Endothelial cell of umbilical vein (primary cell): ENCODE data around the gene ST8SIA1.

Experiments used
- EZH2 ChIP-seq: IDR thresholded peaks from 2 replicates; pipeline ENCODE4 v1.6.1; 2012; ENCODE audit warnings: borderline replicate concordance, low read depth, mild to moderate bottlenecking, moderate library complexity, low read length, inconsistent platforms; ENCODE audit not compliant: severe bottlenecking
- GATA2 ChIP-seq: IDR thresholded peaks from 2 replicates; pipeline ENCODE4 v1.7.0; 2011; ENCODE audit warnings: low read depth, mild to moderate bottlenecking, moderate library complexity, mixed read lengths, low read length; ENCODE audit not compliant: insufficient read length, insufficient read depth
- JUN ChIP-seq: IDR thresholded peaks from 2 replicates; pipeline ENCODE4 v1.6.1; 2011; ENCODE audit warnings: borderline replicate concordance, low read depth; ENCODE audit not compliant: insufficient read length, insufficient read depth
- POLR2A ChIP-seq: IDR thresholded peaks from 2 replicates; pipeline ENCODE4 v1.6.1; 2012; ENCODE audit warnings: low read depth, mild to moderate bottlenecking, control low read depth, low read length
- POLR2AphosphoS5 ChIP-seq: IDR thresholded peaks from 2 replicates; pipeline ENCODE4 v1.6.1; 2012; ENCODE audit warnings: low read depth, mild to moderate bottlenecking, control low read depth, low read length, moderate library complexity; ENCODE audit not compliant: insufficient read depth
- TF ChIP-seq, protein P1 (sequence below), 2 donors: IDR thresholded peaks; 1 replicate in 1 of 2; 2 replicates in 1 of 2; pipeline ENCODE4 v1.5.1; 2011; ENCODE audit warnings: low read length in 2 of 2, mild to moderate bottlenecking in 2 of 2, moderate library complexity in 2 of 2, control low read depth in 1 of 2, inconsistent platforms in 1 of 2, low read depth in 1 of 2; ENCODE audit not compliant: insufficient read depth in 1 of 2; ENCODE audit errors: extremely low read depth in 1 of 2
- TF ChIP-seq, protein P2 (sequence below): IDR thresholded peaks from 2 replicates; pipeline ENCODE4 v1.6.1; 2011; ENCODE audit not compliant: insufficient read depth, insufficient read length

DNA sequence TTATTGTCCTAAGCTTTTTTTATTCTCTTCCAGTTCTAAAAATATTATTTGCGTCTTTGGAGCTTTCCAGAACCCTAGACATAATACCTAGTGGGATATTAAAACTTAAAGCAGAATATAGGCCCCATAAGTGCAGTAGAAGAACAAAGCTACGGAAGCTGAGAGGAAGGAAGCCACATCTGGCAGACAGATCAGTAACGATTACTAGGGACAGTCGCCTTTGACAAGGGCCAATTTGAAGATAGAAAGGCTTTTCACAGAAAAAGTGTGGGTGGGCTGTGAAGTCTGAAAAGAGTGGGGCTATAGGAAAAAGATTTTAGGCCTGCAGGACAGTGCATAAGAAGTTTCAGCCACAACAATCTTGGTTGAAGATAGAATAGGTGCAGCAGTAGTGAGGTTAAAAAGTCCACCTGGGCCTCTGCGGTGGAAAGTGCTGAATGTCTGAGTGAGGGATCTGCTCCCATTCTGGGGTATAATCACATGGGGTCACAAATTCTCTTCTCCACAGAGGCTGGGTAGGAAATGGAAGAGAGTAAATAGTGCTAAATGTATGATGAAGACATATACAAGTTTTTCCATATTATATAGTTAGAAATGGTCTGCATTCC is 174.0 kb downstream of the ST8SIA1 start:
- TF ChIP-seq, protein P1, sequence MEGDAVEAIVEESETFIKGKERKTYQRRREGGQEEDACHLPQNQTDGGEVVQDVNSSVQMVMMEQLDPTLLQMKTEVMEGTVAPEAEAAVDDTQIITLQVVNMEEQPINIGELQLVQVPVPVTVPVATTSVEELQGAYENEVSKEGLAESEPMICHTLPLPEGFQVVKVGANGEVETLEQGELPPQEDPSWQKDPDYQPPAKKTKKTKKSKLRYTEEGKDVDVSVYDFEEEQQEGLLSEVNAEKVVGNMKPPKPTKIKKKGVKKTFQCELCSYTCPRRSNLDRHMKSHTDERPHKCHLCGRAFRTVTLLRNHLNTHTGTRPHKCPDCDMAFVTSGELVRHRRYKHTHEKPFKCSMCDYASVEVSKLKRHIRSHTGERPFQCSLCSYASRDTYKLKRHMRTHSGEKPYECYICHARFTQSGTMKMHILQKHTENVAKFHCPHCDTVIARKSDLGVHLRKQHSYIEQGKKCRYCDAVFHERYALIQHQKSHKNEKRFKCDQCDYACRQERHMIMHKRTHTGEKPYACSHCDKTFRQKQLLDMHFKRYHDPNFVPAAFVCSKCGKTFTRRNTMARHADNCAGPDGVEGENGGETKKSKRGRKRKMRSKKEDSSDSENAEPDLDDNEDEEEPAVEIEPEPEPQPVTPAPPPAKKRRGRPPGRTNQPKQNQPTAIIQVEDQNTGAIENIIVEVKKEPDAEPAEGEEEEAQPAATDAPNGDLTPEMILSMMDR (IDR thresholded peaks at IDR 0.05; ENCODE audit: extremely low read depth in 1 of 2, insufficient read depth in 1 of 2, low read depth in 1 of 2, low read length in 2 of 2): no peak
- TF ChIP-seq JUN (no peak), EZH2 (no peak), POLR2AphosphoS5 (no peak), POLR2A (no peak), GATA2 (no peak)
- TF ChIP-seq, protein P2, sequence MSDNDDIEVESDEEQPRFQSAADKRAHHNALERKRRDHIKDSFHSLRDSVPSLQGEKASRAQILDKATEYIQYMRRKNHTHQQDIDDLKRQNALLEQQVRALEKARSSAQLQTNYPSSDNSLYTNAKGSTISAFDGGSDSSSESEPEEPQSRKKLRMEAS: no peak
